HG02763 (cell line): Measurements from ENCODE around the gene MCM3AP.

Experiments used
- ATAC-seq: cut with Tn5 transposase; IDR thresholded peaks from one replicate; pipeline ENCODE4 v1.9.1; 2021; ENCODE audit warnings: mild to moderate bottlenecking, moderate library complexity; ENCODE audit not compliant: unreplicated experiment

MCM3AP gene

GRCh38 chr21:46285206-46285661, at the start of gene MCM3AP:
Gene MCM3AP (minus strand): TSS chr21:46285611. CDS start chr21:46285286, 325 bp downstream.
- no peak for ATAC-seq

- no peak for ATAC-seq
These were observed 49.1 kb upstream of the MCM3AP start for GRCh38 chr21:46334351-46335140.

GRCh38 chr21:46329796-46330195, 44.4 kb upstream of the MCM3AP start:
- no peak for ATAC-seq

GRCh38 chr21:46328151-46328550, 42.7 kb upstream of the MCM3AP start:
- no peak for ATAC-seq

GRCh38 chr21:46327711-46328110, 42.3 kb upstream of the MCM3AP start:
- ATAC-seq, result no peak

- no peak for ATAC-seq
These were observed 40.8 kb upstream of the MCM3AP start for GRCh38 chr21:46326110-46326703.

GRCh38 chr21:46325073-46325912, 39.9 kb upstream of the MCM3AP start:
- no peak for ATAC-seq

GRCh38 chr21:46324390-46325072, 39.1 kb upstream of the MCM3AP start:
- peak; percentile 56 for ATAC-seq

GRCh38 chr21:46323710-46324389, 38.4 kb upstream of the MCM3AP start, which contains the start of the genes C21orf58 and PCNT:
Gene C21orf58 (minus strand): TSS chr21:46323870. CDS start chr21:46322738, 1,132 bp downstream.
Gene PCNT (plus strand): TSS chr21:46324156. CDS start chr21:46324229, 73 bp downstream.
- peak; percentile 84 for ATAC-seq

- no peak for ATAC-seq
These were observed 37.9 kb upstream of the MCM3AP start for GRCh38 chr21:46323227-46323709.

GRCh38 chr21:46322351-46323226, 37.2 kb upstream of the MCM3AP start:
- ATAC-seq, result no peak

GRCh38 chr21:46320331-46320801, 35.0 kb upstream of the MCM3AP start:
- no peak for ATAC-seq

GRCh38 chr21:46319186-46319585, 33.8 kb upstream of the MCM3AP start:
- no peak for ATAC-seq

GRCh38 chr21:46318464-46318845, 33.0 kb upstream of the MCM3AP start:
- no peak for ATAC-seq

- ATAC-seq, result no peak
These were observed 32.5 kb upstream of the MCM3AP start for GRCh38 chr21:46317710-46318463.

- ATAC-seq, result no peak
These were observed 31.4 kb upstream of the MCM3AP start for GRCh38 chr21:46316708-46317324.

- ATAC-seq, result no peak
These were observed 29.1 kb upstream of the MCM3AP start for GRCh38 chr21:46314441-46315020.
